Pons (tissue), 1 donor: Measurements from ENCODE around the gene TMEM86A.

Experiments
- DNase-seq: peaks from one replicate; pipeline ENCODE4 v3.0.0-alpha.2; 2016; ENCODE audit warnings: low spot score

Gene TMEM86A

DNA sequence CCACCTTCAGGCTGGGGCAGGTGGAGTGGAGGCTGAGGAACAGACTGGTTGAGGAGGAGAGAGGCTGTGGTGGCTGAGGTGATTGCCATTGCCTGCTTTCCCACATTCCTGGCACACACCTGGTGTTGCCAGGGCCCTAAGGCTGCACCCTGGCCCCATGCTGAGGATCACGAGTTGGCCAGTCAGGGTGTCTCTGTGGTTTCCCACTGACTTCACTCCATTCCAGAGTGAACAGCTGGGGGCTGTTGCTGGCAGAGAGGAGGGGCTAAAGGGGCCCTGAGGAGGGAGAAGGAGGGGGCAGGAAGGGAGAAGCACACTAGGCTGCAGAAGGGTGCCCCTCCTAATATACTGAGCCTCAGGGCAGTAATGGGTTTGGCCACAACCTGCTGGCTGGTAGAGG is 1.8 kb downstream of the TMEM86A start:
- DNase-seq = peak; percentile 61

DNA sequence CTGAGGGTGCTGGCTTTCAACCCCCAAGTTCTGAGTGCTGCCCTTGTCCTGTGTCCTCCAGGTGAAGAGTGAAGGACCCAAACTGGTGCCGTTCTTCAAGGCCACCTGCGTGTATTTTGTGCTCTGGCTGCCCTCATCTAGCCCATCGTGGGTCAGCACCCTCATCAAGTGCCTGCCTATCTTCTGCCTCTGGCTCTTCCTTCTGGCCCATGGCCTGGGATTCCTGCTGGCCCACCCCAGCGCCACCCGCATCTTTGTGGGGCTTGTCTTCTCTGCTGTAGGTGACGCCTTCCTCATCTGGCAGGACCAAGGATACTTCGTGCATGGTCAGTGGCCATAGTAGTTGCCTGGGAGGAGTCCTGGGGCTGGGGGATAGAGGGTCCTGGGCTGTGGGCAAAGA is 2.3 kb downstream of the TMEM86A start:
- DNase-seq = no peak

DNA sequence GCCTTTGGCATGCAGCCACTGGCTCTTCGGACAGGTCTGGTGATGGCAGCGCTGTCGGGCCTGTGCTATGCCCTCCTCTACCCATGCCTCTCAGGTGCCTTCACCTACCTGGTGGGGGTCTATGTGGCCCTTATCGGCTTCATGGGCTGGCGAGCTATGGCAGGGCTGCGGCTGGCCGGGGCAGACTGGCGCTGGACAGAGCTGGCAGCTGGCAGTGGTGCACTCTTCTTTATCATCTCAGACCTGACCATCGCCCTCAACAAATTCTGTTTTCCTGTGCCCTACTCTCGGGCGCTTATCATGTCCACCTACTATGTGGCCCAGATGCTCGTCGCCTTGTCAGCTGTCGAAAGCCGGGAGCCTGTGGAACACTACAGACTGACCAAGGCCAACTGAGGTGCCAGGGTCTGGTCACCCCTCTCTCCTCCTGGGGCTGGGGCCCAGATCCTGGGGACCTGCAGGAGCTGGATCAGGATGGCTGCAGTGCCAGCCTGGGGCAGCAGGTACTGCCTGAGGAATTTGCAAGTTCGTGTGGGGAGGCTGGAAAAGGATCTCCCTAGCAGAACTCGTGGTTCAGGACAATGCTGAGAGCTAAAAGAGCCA is 3.1 kb downstream of the TMEM86A start:
- DNase-seq = no peak

- no peak for DNase-seq
These were observed 4.6 kb downstream of the TMEM86A start for GRCh38 chr11:18703001-18703763.

DNA sequence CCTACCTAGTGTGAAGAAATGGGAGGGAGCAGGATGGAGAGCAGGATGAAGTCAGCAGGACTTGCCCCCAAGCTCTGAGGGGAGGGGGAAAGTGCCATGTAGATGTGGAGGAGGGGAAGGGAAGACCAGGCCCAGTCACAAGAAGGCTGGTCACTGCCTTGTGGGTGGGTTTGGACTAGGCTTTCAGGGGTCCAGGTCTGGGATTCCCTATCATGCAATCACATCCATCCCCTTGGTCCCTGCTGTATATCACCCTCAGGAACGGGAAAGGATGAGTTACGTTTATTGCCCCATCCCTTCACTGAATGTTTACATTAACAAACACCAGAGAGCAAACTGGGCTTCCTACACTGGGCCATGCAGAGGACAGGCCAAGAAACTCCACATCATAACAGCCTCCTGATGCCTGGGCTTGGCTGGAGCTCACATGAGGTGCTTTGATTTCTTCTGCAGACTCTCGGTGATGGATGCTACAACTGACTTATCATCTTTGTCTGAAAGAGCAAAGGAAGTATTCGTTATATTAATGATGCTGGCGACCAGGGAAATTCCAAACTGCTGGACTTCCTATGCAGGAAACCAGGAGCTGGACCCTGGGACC is 5.6 kb downstream of the TMEM86A start:
- no peak for DNase-seq

DNA sequence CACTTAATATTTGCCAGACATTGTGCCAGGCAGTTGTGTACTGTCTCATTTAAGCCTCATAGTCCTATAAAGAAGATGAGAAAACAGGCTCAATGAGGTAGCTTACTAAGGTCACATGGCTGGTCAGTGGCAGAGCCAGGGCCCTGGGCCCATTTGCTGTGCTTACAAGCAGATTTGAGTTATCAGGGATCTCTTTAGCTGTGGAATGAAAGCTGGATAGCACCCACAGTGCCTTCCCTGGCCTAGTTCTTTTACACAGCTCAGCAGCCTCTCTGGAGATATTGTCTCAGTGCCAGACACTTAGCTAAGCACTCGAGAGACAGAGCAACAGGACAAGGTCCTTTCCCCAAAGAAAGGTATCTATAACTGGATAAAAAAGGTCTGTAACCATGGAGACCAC is 6.1 kb downstream of the TMEM86A start:
- DNase-seq = peak; percentile 20

- peak; percentile 22 for DNase-seq
These were observed 7.2 kb downstream of the TMEM86A start for GRCh38 chr11:18705651-18706281.

DNA sequence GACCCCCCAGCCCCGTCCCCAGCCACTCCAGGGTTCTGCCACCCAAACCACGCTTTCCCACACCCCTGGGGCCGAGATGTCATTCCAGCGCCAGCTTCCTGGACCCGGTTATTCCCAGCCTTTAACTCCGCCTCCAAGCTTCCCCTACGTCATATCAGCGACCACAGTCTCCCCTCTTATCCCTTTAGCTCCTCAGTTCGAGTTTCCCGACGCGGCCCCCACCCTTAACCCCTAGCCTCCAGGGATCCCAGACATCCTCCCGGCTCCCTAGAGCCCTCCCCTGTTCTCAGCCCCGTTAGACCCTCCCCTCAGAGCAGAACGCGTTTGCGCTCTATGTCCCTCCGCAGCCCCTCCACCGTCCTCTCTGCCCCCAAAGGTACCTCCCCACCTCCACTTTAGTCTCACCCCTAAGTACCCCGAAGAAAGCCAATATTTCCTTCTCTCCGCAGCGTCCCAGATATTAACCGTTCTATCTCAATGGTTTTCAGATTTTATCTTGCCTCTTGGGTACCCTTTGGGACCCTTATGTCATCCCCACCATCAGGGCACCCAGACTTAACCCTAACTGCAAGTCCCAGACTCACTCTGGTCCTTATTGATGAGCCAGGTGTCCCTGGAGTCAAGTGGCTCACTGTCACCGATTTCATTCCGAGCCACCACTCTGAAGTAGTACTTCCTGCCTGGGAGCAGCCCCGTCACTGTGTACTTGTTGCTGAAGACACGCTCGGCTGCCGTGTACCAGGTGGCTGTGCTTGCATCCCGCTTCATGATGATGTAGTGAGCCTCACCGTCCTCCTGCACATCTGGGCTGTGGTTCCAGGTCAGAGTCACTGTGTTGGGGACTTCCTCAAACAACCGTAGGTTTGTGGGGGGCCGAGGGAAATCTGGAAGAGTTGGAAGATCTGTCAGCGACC is 8.0 kb downstream of the TMEM86A start:
- peak; percentile 56 for DNase-seq

GRCh38 chr11:18707811-18708340 is 9.3 kb downstream of the TMEM86A start:
- no peak for DNase-seq

DNA sequence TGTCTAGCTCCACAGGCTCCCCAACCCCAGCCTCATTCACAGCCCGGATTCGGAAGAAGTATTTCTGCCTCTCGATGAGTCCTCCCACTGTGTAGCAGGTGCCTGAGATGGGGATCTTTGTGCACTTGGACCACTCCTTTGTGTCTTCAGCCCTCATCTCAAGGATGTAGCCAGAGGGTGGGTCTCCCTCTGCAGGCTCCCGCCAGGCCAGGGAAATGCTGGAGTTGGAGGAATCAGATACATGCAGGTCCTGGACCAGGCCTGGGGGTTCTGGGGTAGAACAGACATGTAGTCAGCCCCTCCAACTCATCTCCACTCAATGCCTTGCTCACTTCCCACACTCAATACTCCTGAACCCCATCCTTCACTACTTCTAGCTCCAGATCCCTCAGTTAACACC is 10.8 kb downstream of the TMEM86A start:
- no peak for DNase-seq

- DNase-seq = no peak
These were observed 12.0 kb downstream of the TMEM86A start for GRCh38 chr11:18710545-18710944.

GRCh38 chr11:18713646-18714442 is 15.3 kb downstream of the TMEM86A start:
- no peak for DNase-seq

GRCh38 chr11:18714443-18714780 is 15.8 kb downstream of the TMEM86A start:
- DNase-seq = no peak

DNA sequence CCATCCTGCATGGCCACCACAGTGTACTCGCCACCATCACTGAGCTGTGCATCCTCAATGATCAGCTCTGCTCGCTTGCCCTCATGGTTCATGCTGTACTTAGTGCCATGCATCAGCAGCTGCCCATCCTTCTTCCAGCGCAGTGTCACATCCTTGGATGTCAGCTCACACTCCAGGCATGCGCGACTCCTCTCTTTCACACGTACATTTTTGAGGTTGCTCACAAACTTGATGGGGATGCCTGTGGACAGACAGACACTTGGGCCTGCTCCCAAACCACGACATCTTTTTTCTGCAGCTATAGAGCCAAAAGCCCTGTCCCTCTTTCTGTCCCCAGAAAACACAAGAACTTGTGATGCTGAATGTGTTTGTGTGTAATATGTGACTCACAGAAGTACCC is 16.9 kb downstream of the TMEM86A start:
- no peak for DNase-seq

DNA sequence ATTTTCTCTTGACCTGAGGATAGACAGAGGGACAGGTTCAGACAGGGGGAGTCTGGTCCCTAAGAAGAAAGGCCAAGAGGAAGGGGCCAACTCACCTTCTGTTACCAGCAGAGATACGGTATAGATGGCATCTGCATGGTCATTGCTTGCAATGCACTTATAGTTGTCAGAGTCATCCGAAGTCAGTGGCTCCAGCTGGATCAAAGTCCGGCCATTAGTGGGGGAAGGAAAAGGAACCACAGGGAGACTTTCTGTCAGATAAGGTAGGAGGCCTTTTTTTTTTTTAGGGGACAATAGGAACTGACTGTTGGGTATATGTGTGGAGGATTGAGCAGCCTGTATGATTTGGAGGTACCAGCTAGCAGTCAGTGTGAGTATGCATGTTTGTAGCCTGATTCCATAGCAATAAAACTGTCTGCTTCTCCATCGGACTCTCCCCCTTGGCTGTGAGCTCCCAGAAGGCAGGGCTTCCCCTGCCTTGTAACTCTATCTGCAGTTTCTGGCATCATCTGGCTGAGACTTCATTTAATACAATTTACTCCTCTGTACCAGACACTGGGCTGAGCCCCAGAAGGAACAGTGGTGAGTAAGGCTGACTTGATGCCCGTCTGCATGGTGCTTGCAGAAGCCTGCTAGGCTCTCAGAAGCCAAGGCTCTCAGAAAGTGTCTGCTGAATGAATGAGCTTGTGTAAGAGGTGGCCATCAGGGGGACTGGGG is 21.7 kb downstream of the TMEM86A start:
- peak; percentile 15 for DNase-seq

- peak; percentile 45 for DNase-seq
These were observed 22.4 kb downstream of the TMEM86A start for GRCh38 chr11:18720808-18721560.

GRCh38 chr11:18721561-18722292 is 23.1 kb downstream of the TMEM86A start:
- DNase-seq = peak; percentile 29

DNA sequence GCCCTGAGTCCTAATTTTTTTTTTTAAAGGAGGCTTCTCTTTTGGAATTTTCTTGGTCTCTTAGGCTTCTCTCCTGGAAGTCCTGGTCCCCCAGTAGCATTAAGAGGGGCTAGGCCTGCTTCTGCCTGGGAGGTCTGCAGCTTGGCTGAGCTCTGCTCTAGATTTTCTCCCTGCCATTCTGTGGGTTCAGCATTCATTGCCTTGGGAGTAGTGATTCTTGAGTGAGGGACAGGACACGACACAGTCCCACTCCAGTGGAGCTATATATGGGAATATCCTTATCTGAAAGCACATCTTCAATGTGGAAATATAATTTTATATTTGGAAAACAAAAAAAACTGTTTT is 23.7 kb downstream of the TMEM86A start:
- DNase-seq = no peak

GRCh38 chr11:18723991-18724390 is 25.4 kb downstream of the TMEM86A start:
- DNase-seq = no peak
